ENCODE data around the gene PCDHA11.
A peak's percentile ranks its signal among the peaks of the same experiment; 100 is the strongest.

The PCDHA11 gene

DNA sequence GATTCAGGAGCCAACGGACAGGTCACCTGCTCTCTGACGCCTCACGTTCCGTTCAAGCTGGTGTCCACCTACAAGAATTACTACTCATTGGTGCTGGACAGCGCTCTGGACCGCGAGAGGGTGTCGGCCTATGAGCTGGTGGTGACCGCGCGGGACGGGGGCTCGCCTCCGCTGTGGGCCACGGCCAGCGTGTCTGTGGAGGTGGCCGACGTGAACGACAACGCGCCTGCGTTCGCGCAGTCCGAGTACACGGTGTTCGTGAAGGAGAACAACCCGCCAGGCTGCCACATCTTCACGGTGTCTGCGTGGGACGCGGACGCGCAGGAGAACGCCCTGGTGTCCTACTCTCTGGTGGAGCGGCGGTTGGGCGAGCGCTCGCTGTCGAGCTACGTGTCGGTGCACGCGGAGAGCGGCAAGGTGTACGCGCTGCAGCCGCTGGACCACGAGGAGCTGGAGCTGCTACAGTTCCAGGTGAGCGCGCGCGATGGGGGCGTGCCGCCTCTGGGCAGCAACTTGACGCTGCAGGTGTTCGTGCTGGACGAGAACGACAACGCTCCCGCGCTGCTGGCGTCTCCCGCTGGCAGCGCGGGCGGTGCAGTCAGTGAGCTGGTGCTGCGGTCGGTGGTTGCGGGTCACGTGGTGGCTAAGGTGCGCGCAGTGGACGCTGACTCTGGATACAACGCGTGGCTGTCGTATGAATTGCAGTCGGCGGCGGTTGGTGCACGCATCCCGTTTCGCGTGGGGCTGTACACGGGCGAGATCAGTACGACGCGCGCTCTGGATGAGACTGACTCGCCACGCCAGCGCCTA, 11.4 kb upstream of the PCDHA11 start:
- TF ChIP-seq CTCF (IDR thresholded peaks at IDR 0.05) = no peak

- no peak for TF ChIP-seq CTCF (IDR thresholded peaks at IDR 0.05)
These were observed 10.8 kb upstream of the PCDHA11 start for GRCh38 chr5:140857987-140858240.

- no peak for TF ChIP-seq CTCF (IDR thresholded peaks at IDR 0.05)
These were observed 6.1 kb upstream of the PCDHA11 start for GRCh38 chr5:140862441-140863295.

- no peak; the same call in 1 of the 2 replicates for TF ChIP-seq CTCF (IDR thresholded peaks at IDR 0.05)
These were observed 764 bp downstream of the PCDHA11 start for GRCh38 chr5:140869555-140869886.

GRCh38 chr5:140870221-140871201, 1.8 kb downstream of the PCDHA11 start:
- no peak for TF ChIP-seq CTCF (IDR thresholded peaks at IDR 0.05)

GRCh38 chr5:140875085-140876065, 6.6 kb downstream of the PCDHA11 start, which contains the start of gene PCDHA12:
Gene PCDHA12, plus strand, starts transcription at chr5:140875308. Its CDS starts 165 bp downstream, at chr5:140875473.
- TF ChIP-seq CTCF (IDR thresholded peaks at IDR 0.05) = peak; percentile 36; the same call in 1 of the 2 replicates
